Mesendoderm (in vitro differentiated cells): ENCODE measurements around the gene TGFBR3.

Source experiments
- DNase-seq: peaks from one replicate; pipeline ENCODE4 v3.0.0; 2013
- H2AK5ac ChIP-seq: 2 replicates; pipeline ENCODE4 v1.6.1; 2013; ENCODE audit warnings: low read length, inconsistent platforms
- H2BK120ac ChIP-seq: 2 replicates; pipeline ENCODE4 v1.6.1; 2013; ENCODE audit warnings: low read depth, mild to moderate bottlenecking, low read length, moderate library complexity, mixed read lengths
- H2BK15ac ChIP-seq: replicated peaks from 2 replicates; pipeline ENCODE4 v1.6.1; 2013; ENCODE audit warnings: low read depth, mild to moderate bottlenecking, moderate library complexity
- H2BK5ac ChIP-seq: 2 replicates; pipeline ENCODE4 v1.6.1; 2013; ENCODE audit warnings: low read length, inconsistent platforms
- H3K18ac ChIP-seq: 2 replicates; pipeline ENCODE4 v1.6.1; 2013; ENCODE audit warnings: mild to moderate bottlenecking, low read length, mixed read lengths
- H3K23ac ChIP-seq: one replicate; pipeline ENCODE4 v1.6.1; 2013; ENCODE audit warnings: low read length
- H3K27ac ChIP-seq: 2 replicates; pipeline ENCODE4 v1.5.1; 2013; ENCODE audit warnings: low read depth, mild to moderate bottlenecking, inconsistent platforms, low read length, moderate library complexity
- H3K27me3 ChIP-seq: 2 replicates; pipeline ENCODE4 v1.6.1; 2013; ENCODE audit warnings: low read length, control low read depth, mild to moderate bottlenecking, inconsistent platforms; ENCODE audit not compliant: insufficient read depth, poor library complexity
- H3K36me3 ChIP-seq: 2 replicates; pipeline ENCODE4 v1.6.1; 2013; ENCODE audit warnings: low read length, inconsistent platforms; ENCODE audit not compliant: control insufficient read depth, insufficient read depth
- H3K4ac ChIP-seq: one replicate; pipeline ENCODE4 v1.6.1; 2013; ENCODE audit warnings: low read depth, mild to moderate bottlenecking, low read length, moderate library complexity
- H3K4me1 ChIP-seq: 2 replicates; pipeline ENCODE4 v1.6.1; 2013; ENCODE audit warnings: low read depth, low read length, inconsistent platforms; ENCODE audit not compliant: control insufficient read depth
- H3K4me2 ChIP-seq: 2 replicates; pipeline ENCODE4 v1.6.1; 2013; ENCODE audit warnings: low read length
- H3K4me3 ChIP-seq: 2 replicates; pipeline ENCODE4 v1.5.1; 2013; ENCODE audit warnings: mild to moderate bottlenecking, low read length
- H3K56ac ChIP-seq: one replicate; pipeline ENCODE4 v1.6.1; 2013; ENCODE audit warnings: low read length
- H3K79me1 ChIP-seq: 2 replicates; pipeline ENCODE4 v1.6.1; 2013; ENCODE audit warnings: low read length, inconsistent platforms
- H3K79me2 ChIP-seq: 2 replicates; pipeline ENCODE4 v1.6.1; 2013; ENCODE audit warnings: mild to moderate bottlenecking, low read length; ENCODE audit not compliant: control insufficient read depth, insufficient read depth
- H3K9ac ChIP-seq: 2 replicates; pipeline ENCODE4 v1.6.1; 2013; ENCODE audit warnings: low read length, inconsistent platforms
- H4K5ac ChIP-seq: one replicate; pipeline ENCODE4 v1.6.1; 2013; ENCODE audit warnings: low read length
- H4K8ac ChIP-seq: one replicate; pipeline ENCODE4 v1.6.1; 2013; ENCODE audit warnings: low read depth, mild to moderate bottlenecking, control low read depth, low read length, moderate library complexity
- WGBS: extraction: QIAGEN DNeasy Blood & Tissue Kit; methylation state at CpG from one replicate; pipeline ENCODE4 v1.1.7; 2013; ENCODE audit warnings: low lambda C conversion rate, missing lambda C conversion rate; ENCODE audit not compliant: insufficient coverage; ENCODE audit errors: extremely low coverage; 5-methylcytosine and 5-hydroxymethylcytosine counted together

The TGFBR3 gene

GRCh38 chr1:91790392-91790791, 95.6 kb downstream of the TGFBR3 start:
- Histone ChIP-seq H2BK120ac (no peak overlapping the region), H2BK5ac (no peak overlapping the region), H4K5ac (no peak overlapping the region), H3K4me3 (no peak overlapping the region), H3K27me3 (no peaks in the 10 kb centered on the region), H3K36me3 (no peaks in the 10 kb centered on the region), H4K8ac (no peak overlapping the region), H3K79me2 (no peaks in the 10 kb centered on the region), H3K27ac (no peak overlapping the region), H3K4me2 (no peak overlapping the region), H3K23ac (no peak overlapping the region), H2BK15ac (no peak overlapping the region), H3K56ac (no peak overlapping the region), H3K9ac (no peak overlapping the region), H3K4ac (no peak overlapping the region), H3K79me1 (no peaks in the 10 kb centered on the region), H3K4me1 (peaks cover 10% of the 10 kb centered on the region), H2AK5ac (no peak overlapping the region), H3K18ac (no peak overlapping the region)
- no peak for DNase-seq
- no CpG with 5 or more reads among the region's 1 CpG for WGBS

GRCh38 chr1:91789273-91789997, 96.5 kb downstream of the TGFBR3 start:
- H2BK120ac ChIP-seq, result no peak overlapping the region
- H4K8ac ChIP-seq, result no peak overlapping the region
- peaks cover 10% of the 10 kb centered on the region for H3K4me1 ChIP-seq
- no peak overlapping the region for H3K23ac ChIP-seq
- H2AK5ac ChIP-seq, result no peak overlapping the region
- no peak overlapping the region for H3K4ac ChIP-seq
- H3K79me1 ChIP-seq, result no peaks in the 10 kb centered on the region
- no peaks in the 10 kb centered on the region for H3K27me3 ChIP-seq
- no peak overlapping the region for H2BK5ac ChIP-seq
- peak overlapping the region; percentile 36 for H3K56ac ChIP-seq
- no peak overlapping the region for H4K5ac ChIP-seq
- H3K9ac ChIP-seq, result no peak overlapping the region
- no CpG with 5 or more reads among the region's 12 CpGs for WGBS
- no peak overlapping the region for H2BK15ac ChIP-seq
- no peak overlapping the region for H3K18ac ChIP-seq
- no peak overlapping the region for H3K27ac ChIP-seq
- no peak for DNase-seq
- H3K4me2 ChIP-seq, result no peak overlapping the region
- no peak overlapping the region for H3K4me3 ChIP-seq
- H3K36me3 ChIP-seq, result no peaks in the 10 kb centered on the region
- H3K79me2 ChIP-seq, result no peaks in the 10 kb centered on the region

- Histone ChIP-seq H3K4me3 (no peak overlapping the region), H2BK120ac (no peak overlapping the region), H3K79me2 (no peaks in the 10 kb centered on the region), H3K4me2 (no peak overlapping the region), H2BK5ac (no peak overlapping the region), H2BK15ac (no peak overlapping the region), H4K5ac (no peak overlapping the region), H3K36me3 (no peaks in the 10 kb centered on the region), H3K79me1 (no peaks in the 10 kb centered on the region), H3K27me3 (no peaks in the 10 kb centered on the region), H3K9ac (no peak overlapping the region), H3K18ac (no peak overlapping the region), H3K27ac (no peak overlapping the region), H3K23ac (no peak overlapping the region), H3K4ac (no peak overlapping the region), H2AK5ac (no peak overlapping the region), H4K8ac (no peak overlapping the region), H3K56ac (no peak overlapping the region), H3K4me1 (peaks cover 10% of the 10 kb centered on the region)
- no CpG with 5 or more reads among the region's 3 CpGs for WGBS
- DNase-seq, result no peak
These were observed 98.0 kb downstream of the TGFBR3 start for GRCh38 chr1:91787919-91788318.

GRCh38 chr1:91784616-91785015, 101.3 kb downstream of the TGFBR3 start:
- Histone ChIP-seq H2AK5ac (no peak overlapping the region), H4K8ac (no peak overlapping the region), H3K56ac (no peak overlapping the region), H3K27me3 (no peaks in the 10 kb centered on the region), H3K4ac (no peak overlapping the region), H4K5ac (no peak overlapping the region), H3K9ac (no peak overlapping the region), H3K79me1 (no peaks in the 10 kb centered on the region), H2BK15ac (no peak overlapping the region), H3K18ac (no peak overlapping the region), H3K36me3 (no peaks in the 10 kb centered on the region), H2BK5ac (no peak overlapping the region), H3K4me1 (no peaks in the 10 kb centered on the region), H3K23ac (no peak overlapping the region), H3K27ac (no peak overlapping the region), H3K79me2 (no peaks in the 10 kb centered on the region), H2BK120ac (no peak overlapping the region), H3K4me3 (no peak overlapping the region), H3K4me2 (no peak overlapping the region)
- DNase-seq, result no peak
- no CpG with 5 or more reads among the region's 4 CpGs for WGBS

- H3K9ac ChIP-seq, result no peak overlapping the region
- H2BK5ac ChIP-seq, result no peak overlapping the region
- H4K5ac ChIP-seq, result no peak overlapping the region
- H2BK15ac ChIP-seq, result no peak overlapping the region
- H3K18ac ChIP-seq, result no peak overlapping the region
- H3K4ac ChIP-seq, result no peak overlapping the region
- no CpG with 5 or more reads among the region's 3 CpGs for WGBS
- H3K79me2 ChIP-seq, result no peaks in the 10 kb centered on the region
- no peak overlapping the region for H3K4me2 ChIP-seq
- no peak overlapping the region for H3K23ac ChIP-seq
- H3K36me3 ChIP-seq, result no peaks in the 10 kb centered on the region
- DNase-seq, result no peak
- H3K79me1 ChIP-seq, result no peaks in the 10 kb centered on the region
- no peaks in the 10 kb centered on the region for H3K27me3 ChIP-seq
- no peak overlapping the region for H4K8ac ChIP-seq
- H3K4me1 ChIP-seq, result no peaks in the 10 kb centered on the region
- no peak overlapping the region for H2AK5ac ChIP-seq
- no peak overlapping the region for H2BK120ac ChIP-seq
- no peak overlapping the region for H3K56ac ChIP-seq
- H3K4me3 ChIP-seq, result no peak overlapping the region
- no peak overlapping the region for H3K27ac ChIP-seq
These were observed 101.8 kb downstream of the TGFBR3 start for GRCh38 chr1:91784191-91784590.
